AG10803 (cell line): ENCODE results near the gene PARD3B.

ENCODE experiments used
- DNase-seq: peaks from one replicate; pipeline ENCODE4 v3.0.0; 2010; ENCODE audit warnings: low read depth
- H3K4me3 ChIP-seq: 2 replicates; pipeline ENCODE4 v1.5.1; 2011; ENCODE audit warnings: mild to moderate bottlenecking, low read length, control low read depth
- CTCF ChIP-seq: conservative IDR thresholded peaks from 2 replicates; pipeline ENCODE4 v1.5.1; 2011; ENCODE audit warnings: mild to moderate bottlenecking, low read length, control low read depth, inconsistent platforms

The PARD3B gene

GRCh38 chr2:205030695-205031094 is 485.4 kb downstream of the PARD3B start:
- DNase-seq: no peak
- H3K4me3 ChIP-seq: no peak overlapping the region
- no peak for TF ChIP-seq CTCF

- no peak for TF ChIP-seq CTCF
- no peak for DNase-seq
- no peak overlapping the region for H3K4me3 ChIP-seq
These were observed 486.8 kb downstream of the PARD3B start for GRCh38 chr2:205032093-205032551.

GRCh38 chr2:205033431-205033830 is 488.2 kb downstream of the PARD3B start:
- DNase-seq: no peak
- TF ChIP-seq CTCF: no peak
- H3K4me3 ChIP-seq: no peak overlapping the region

- no peak for TF ChIP-seq CTCF
- DNase-seq: no peak
- H3K4me3 ChIP-seq: no peak overlapping the region
These were observed 488.8 kb downstream of the PARD3B start for GRCh38 chr2:205034034-205034433.

- no peak overlapping the region for H3K4me3 ChIP-seq
- TF ChIP-seq CTCF: no peak
- no peak for DNase-seq
These were observed 495.0 kb downstream of the PARD3B start for GRCh38 chr2:205040323-205040722.

GRCh38 chr2:205041472-205042130 is 496.3 kb downstream of the PARD3B start:
- H3K4me3 ChIP-seq: no peak overlapping the region
- TF ChIP-seq CTCF: no peak
- DNase-seq: no peak

- TF ChIP-seq CTCF: no peak
- no peak for DNase-seq
- no peak overlapping the region for H3K4me3 ChIP-seq
These were observed 498.0 kb downstream of the PARD3B start for GRCh38 chr2:205043285-205043684.
